ENCODE data around the gene LRRFIP1. TPM values are rescaled to one million over a fixed set of nuclear protein-coding genes. Genes with fewer than 3 reads are reported as not detected.
A peak's percentile ranks its signal among the peaks of the same experiment; 100 is the strongest.

Gene LRRFIP1
- total and polyA plus RNA-seq, 2 of the 13 experiments (the other 11 are each of a cell fraction or from before 2014, with no cell fraction given): 15.9 to 40.5 TPM

- TF ChIP-seq GMEB1 (CRISPR knock-in tag; IDR thresholded peaks at IDR 0.05; ENCODE audit: borderline replicate concordance): peak; percentile 20; the same call in 1 of the 2 replicates
- TF ChIP-seq ZNF780A (CRISPR knock-in tag; IDR thresholded peaks at IDR 0.05): no peak
- TF ChIP-seq RXRA (CRISPR knock-in tag; IDR thresholded peaks at IDR 0.05): no peak
- no peak for TF ChIP-seq ZNF878 (CRISPR knock-in tag; IDR thresholded peaks at IDR 0.05)
- no peak for TF ChIP-seq ZNF564 (CRISPR knock-in tag; IDR thresholded peaks at IDR 0.05)
- peak; percentile 84 for TF ChIP-seq ZNF687 (CRISPR knock-in tag; IDR thresholded peaks at IDR 0.05)
- TF ChIP-seq PAXIP1 (CRISPR knock-in tag; conservative IDR thresholded peaks at IDR 0.05): no peak
- TF ChIP-seq, protein P1, sequence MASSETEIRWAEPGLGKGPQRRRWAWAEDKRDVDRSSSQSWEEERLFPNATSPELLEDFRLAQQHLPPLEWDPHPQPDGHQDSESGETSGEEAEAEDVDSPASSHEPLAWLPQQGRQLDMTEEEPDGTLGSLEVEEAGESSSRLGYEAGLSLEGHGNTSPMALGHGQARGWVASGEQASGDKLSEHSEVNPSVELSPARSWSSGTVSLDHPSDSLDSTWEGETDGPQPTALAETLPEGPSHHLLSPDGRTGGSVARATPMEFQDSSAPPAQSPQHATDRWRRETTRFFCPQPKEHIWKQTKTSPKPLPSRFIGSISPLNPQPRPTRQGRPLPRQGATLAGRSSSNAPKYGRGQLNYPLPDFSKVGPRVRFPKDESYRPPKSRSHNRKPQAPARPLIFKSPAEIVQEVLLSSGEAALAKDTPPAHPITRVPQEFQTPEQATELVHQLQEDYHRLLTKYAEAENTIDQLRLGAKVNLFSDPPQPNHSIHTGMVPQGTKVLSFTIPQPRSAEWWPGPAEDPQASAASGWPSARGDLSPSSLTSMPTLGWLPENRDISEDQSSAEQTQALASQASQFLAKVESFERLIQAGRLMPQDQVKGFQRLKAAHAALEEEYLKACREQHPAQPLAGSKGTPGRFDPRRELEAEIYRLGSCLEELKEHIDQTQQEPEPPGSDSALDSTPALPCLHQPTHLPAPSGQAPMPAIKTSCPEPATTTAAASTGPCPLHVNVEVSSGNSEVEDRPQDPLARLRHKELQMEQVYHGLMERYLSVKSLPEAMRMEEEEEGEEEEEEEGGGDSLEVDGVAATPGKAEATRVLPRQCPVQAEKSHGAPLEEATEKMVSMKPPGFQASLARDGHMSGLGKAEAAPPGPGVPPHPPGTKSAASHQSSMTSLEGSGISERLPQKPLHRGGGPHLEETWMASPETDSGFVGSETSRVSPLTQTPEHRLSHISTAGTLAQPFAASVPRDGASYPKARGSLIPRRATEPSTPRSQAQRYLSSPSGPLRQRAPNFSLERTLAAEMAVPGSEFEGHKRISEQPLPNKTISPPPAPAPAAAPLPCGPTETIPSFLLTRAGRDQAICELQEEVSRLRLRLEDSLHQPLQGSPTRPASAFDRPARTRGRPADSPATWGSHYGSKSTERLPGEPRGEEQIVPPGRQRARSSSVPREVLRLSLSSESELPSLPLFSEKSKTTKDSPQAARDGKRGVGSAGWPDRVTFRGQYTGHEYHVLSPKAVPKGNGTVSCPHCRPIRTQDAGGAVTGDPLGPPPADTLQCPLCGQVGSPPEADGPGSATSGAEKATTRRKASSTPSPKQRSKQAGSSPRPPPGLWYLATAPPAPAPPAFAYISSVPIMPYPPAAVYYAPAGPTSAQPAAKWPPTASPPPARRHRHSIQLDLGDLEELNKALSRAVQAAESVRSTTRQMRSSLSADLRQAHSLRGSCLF (CRISPR knock-in tag; IDR thresholded peaks at IDR 0.05; ENCODE audit: borderline replicate concordance): no peak
- 0 out of 2 replicates have a peak, but pooled peaks have one; percentile 32 for TF ChIP-seq TGIF2 (CRISPR knock-in tag; IDR thresholded peaks at IDR 0.05)
- no peak for TF ChIP-seq ZNF703 (CRISPR knock-in tag; IDR thresholded peaks at IDR 0.05; ENCODE audit: borderline replicate concordance)
- TF ChIP-seq ZNF510 (CRISPR knock-in tag; IDR thresholded peaks at IDR 0.05; ENCODE audit: low read depth): no peak
- TF ChIP-seq ZNF282 (IDR thresholded peaks at IDR 0.05; ENCODE audit: partially characterized antibody): no peak
Measured at GRCh38 chr2:237673130-237674001, 46.0 kb downstream of the LRRFIP1 start (continued).

Measured in HepG2 (cell line).